Fibroblast of skin of right biceps (primary cell): ENCODE data around the gene GJA4.
A peak's percentile ranks its signal among the peaks of the same experiment; 100 is the strongest.

Source experiments
- DNase-seq: peaks from one replicate; pipeline ENCODE4 v3.0.0-alpha.2; 2013

Gene GJA4

GRCh38 chr1:34792868-34793727, at the start of gene GJA4:
Gene GJA4 (plus strand): TSS chr1:34792999. CDS start chr1:34794214, 1,215 bp downstream.
- no peak for DNase-seq

GRCh38 chr1:34743775-34744174, 49.0 kb upstream of the GJA4 start:
- DNase-seq = peak; percentile 5

GRCh38 chr1:34744851-34745250, 47.9 kb upstream of the GJA4 start:
- DNase-seq = no peak

GRCh38 chr1:34745666-34746065, 47.1 kb upstream of the GJA4 start:
- DNase-seq = no peak

- DNase-seq = no peak
Measured at GRCh38 chr1:34746101-34746500, 46.7 kb upstream of the GJA4 start.

GRCh38 chr1:34746785-34747637, 45.8 kb upstream of the GJA4 start:
- no peak for DNase-seq

GRCh38 chr1:34747638-34747941, 45.2 kb upstream of the GJA4 start:
- no peak for DNase-seq

- DNase-seq = no peak
Measured at GRCh38 chr1:34749992-34750391, 42.8 kb upstream of the GJA4 start.

GRCh38 chr1:34750610-34751009, 42.2 kb upstream of the GJA4 start:
- no peak for DNase-seq

- no peak for DNase-seq
Measured at GRCh38 chr1:34753163-34753562, 39.6 kb upstream of the GJA4 start.

GRCh38 chr1:34754964-34755637, 37.7 kb upstream of the GJA4 start, which contains the start of gene GJB5:
Gene GJB5 (plus strand): TSS chr1:34755047. CDS start chr1:34757331, 2,284 bp downstream.
- DNase-seq = no peak

GRCh38 chr1:34755961-34756360, 36.8 kb upstream of the GJA4 start:
- no peak for DNase-seq

GRCh38 chr1:34757386-34757785, 35.4 kb upstream of the GJA4 start:
- DNase-seq = no peak

- DNase-seq = no peak
Measured at GRCh38 chr1:34758751-34759150, 34.0 kb upstream of the GJA4 start.

- no peak for DNase-seq
Measured at GRCh38 chr1:34759503-34760357, 33.1 kb upstream of the GJA4 start, which contains the start of gene GJB4. Gene GJB4 (plus strand): TSS chr1:34759740. CDS start chr1:34761255, 1,515 bp downstream.

GRCh38 chr1:34761176-34761761, 31.5 kb upstream of the GJA4 start:
- no peak for DNase-seq

GRCh38 chr1:34761776-34762307, 31.0 kb upstream of the GJA4 start:
- DNase-seq = no peak

- no peak for DNase-seq
Measured at GRCh38 chr1:34762474-34763141, 30.2 kb upstream of the GJA4 start.

GRCh38 chr1:34763142-34763781, 29.5 kb upstream of the GJA4 start:
- peak; percentile 53 for DNase-seq

GRCh38 chr1:34768856-34769255, 23.9 kb upstream of the GJA4 start:
- DNase-seq = peak; percentile 20
